Endothelial cell of umbilical vein (primary cell): ENCODE measurements around the gene BAG3. TPM values are rescaled to one million over a fixed set of nuclear protein-coding genes. Genes with fewer than 3 reads are reported as not detected.
A peak's percentile ranks its signal among the peaks of the same experiment; 100 is the strongest.

ENCODE experiments used
- BruUV-seq: library from RNA; stranded (reverse); fragments of 400-500 nt; replicated peaks from 2 replicates; lab custom pipeline; 2021; lab: Mats Ljungman, UMichigan
- CTCF ChIA-PET: fragments of 300-600, 350-600 bp; sonication (Branson Sonifier 250); formaldehyde crosslinking; loops from one replicate; lab custom pipeline; 2021; ENCODE audit warnings: antibody characterized with exemption, inconsistent platforms; lab: Charles Lee
- POLR2A ChIA-PET: fragments of 300-600, 350-600 bp; sonication (Branson Sonifier 250); formaldehyde crosslinking; loops from one replicate; lab custom pipeline; 2021; ENCODE audit warnings: antibody characterized with exemption, inconsistent platforms; lab: Charles Lee
- DNase-seq: peaks from one replicate; pipeline ENCODE4 v3.0.0-alpha.2; 2011; ENCODE audit warnings: low read depth, low spot score
- FAIRE-seq: peaks from 2 replicates; lab custom pipeline; 2011; peaks lifted over from hg19 to GRCh38; lab: Jason Lieb, UNC
- H2AFZ ChIP-seq: 2 replicates; pipeline ENCODE4 v1.6.0; 2012; ENCODE audit warnings: low read depth, low read length, control low read depth, inconsistent platforms
- H3K27ac ChIP-seq: 2 replicates; pipeline ENCODE4 v1.5.1; 2011; ENCODE audit warnings: low read depth, mild to moderate bottlenecking, control low read depth, low read length, moderate library complexity; ENCODE audit not compliant: insufficient read depth
- H3K27me3 ChIP-seq, 2 experiments: 2 replicates each; pipeline versions ENCODE4 v1.6.0 to v1.6.1; 2011; ENCODE audit warnings: low read length in 2 of 2, mixed read lengths in 1 of 2; ENCODE audit not compliant: control insufficient read depth in 2 of 2, insufficient read depth in 2 of 2
- H3K36me3 ChIP-seq, 2 experiments: 2 replicates in 1 of 2; 3 replicates in 1 of 2; pipeline ENCODE4 v1.5.1; 2011; ENCODE audit warnings: low read length in 2 of 2, mild to moderate bottlenecking in 1 of 2, moderate library complexity in 1 of 2; ENCODE audit not compliant: control insufficient read depth in 2 of 2, insufficient read depth in 2 of 2; ENCODE audit errors: extremely low read depth in 1 of 2
- H3K4me1 ChIP-seq: 3 replicates; pipeline ENCODE4 v1.5.1; 2011; ENCODE audit warnings: mild to moderate bottlenecking, low read length; ENCODE audit not compliant: control insufficient read depth, insufficient read depth; ENCODE audit errors: extremely low read depth
- H3K4me2 ChIP-seq: 2 replicates; pipeline ENCODE4 v1.6.1; 2011; ENCODE audit warnings: low read length, control low read depth, mixed read lengths; ENCODE audit not compliant: insufficient read depth
- H3K4me3 ChIP-seq, 3 experiments: fragments of 200-600 bp in 1 of 3; sonication (generic), shearing (Covaris generic) in 1 of 3; replicated peaks in 1 of 3; 2 replicates each; pipeline ENCODE4 v1.5.1; 2011 to 2016; ENCODE audit warnings: control low read depth in 3 of 3, low read length in 3 of 3, mild to moderate bottlenecking in 2 of 3, inconsistent platforms in 1 of 3, low read depth in 1 of 3, moderate library complexity in 1 of 3; ENCODE audit not compliant: insufficient read depth in 1 of 3
- H3K79me2 ChIP-seq: 2 replicates; pipeline ENCODE4 v1.6.0; 2012; ENCODE audit warnings: low read length, inconsistent platforms; ENCODE audit not compliant: control insufficient read depth, insufficient read depth
- H3K9ac ChIP-seq: replicated peaks from 2 replicates; pipeline ENCODE3; 2011; ENCODE audit warnings: low read length, control low read depth; ENCODE audit not compliant: insufficient read depth; ENCODE audit errors: extremely low read depth
- H3K9me1 ChIP-seq: replicated peaks from 3 replicates; pipeline ENCODE4 v1.6.0; 2011; ENCODE audit warnings: mild to moderate bottlenecking, low read length; ENCODE audit not compliant: control insufficient read depth, insufficient read depth; ENCODE audit errors: extremely low read depth
- H3K9me3 ChIP-seq: replicated peaks from 2 replicates; pipeline ENCODE4 v1.5.1; 2012; ENCODE audit warnings: low read length, inconsistent platforms; ENCODE audit not compliant: control insufficient read depth, insufficient read depth
- H4K20me1 ChIP-seq: replicated peaks from 2 replicates; pipeline ENCODE3; 2011; ENCODE audit warnings: mild to moderate bottlenecking, low read length; ENCODE audit not compliant: control insufficient read depth, insufficient read depth; ENCODE audit errors: extremely low read depth
- CTCF ChIP-seq, 2 donors: IDR thresholded peaks; 1 replicate in 1 of 2; 2 replicates in 1 of 2; pipeline ENCODE4 v1.5.1; 2011; ENCODE audit warnings: low read length in 2 of 2, mild to moderate bottlenecking in 2 of 2, moderate library complexity in 2 of 2, control low read depth in 1 of 2, inconsistent platforms in 1 of 2, low read depth in 1 of 2; ENCODE audit not compliant: insufficient read depth in 1 of 2; ENCODE audit errors: extremely low read depth in 1 of 2
- FOS ChIP-seq: IDR thresholded peaks from 2 replicates; pipeline ENCODE4 v1.6.1; 2011; ENCODE audit warnings: mild to moderate bottlenecking, low read length, moderate library complexity, borderline replicate concordance; ENCODE audit not compliant: insufficient read depth
- JUN ChIP-seq: IDR thresholded peaks from 2 replicates; pipeline ENCODE4 v1.6.1; 2011; ENCODE audit warnings: borderline replicate concordance, low read depth; ENCODE audit not compliant: insufficient read length, insufficient read depth
- MYC ChIP-seq: IDR thresholded peaks from one replicate; pipeline ENCODE4 v1.6.1; 2011; ENCODE audit warnings: mild to moderate bottlenecking, low read depth, low read length
- POLR2A ChIP-seq: IDR thresholded peaks from 2 replicates; pipeline ENCODE4 v1.6.1; 2012; ENCODE audit warnings: low read depth, mild to moderate bottlenecking, control low read depth, low read length
- POLR2AphosphoS5 ChIP-seq: IDR thresholded peaks from 2 replicates; pipeline ENCODE4 v1.6.1; 2012; ENCODE audit warnings: low read depth, mild to moderate bottlenecking, control low read depth, low read length, moderate library complexity; ENCODE audit not compliant: insufficient read depth
- dilution Hi-C: fragments of 300-500 bp; cut with MboI; formaldehyde crosslinking; loops from one replicate; pipeline ENCODE4 v1.15.0; 2019; ENCODE audit warnings: low sequenced_read_pairs; ENCODE audit not compliant: extremely low pct_ligation_motif_present
- intact Hi-C: fragments of 100-400 bp; cut with micrococcal nuclease; formaldehyde crosslinking; loops from one replicate; pipeline ENCODE4 v1.10.0; 2022
- polyA plus RNA-seq, 4 experiments: library from polyadenylated mRNA; depleted of rRNA in 3 of 4; stranded (reverse) in 3 of 4; unstranded in 1 of 4; fragments of >200 nt; gene quantifications; 2 replicates each; pipeline versions ENCODE4 v1.2.1 to v1.2.3, GENCODE V29; 2011 to 2012; ENCODE audit warnings: missing spikeins in 1 of 4
- total RNA-seq: library from RNA; stranded (reverse); gene quantifications from 2 replicates; pipeline ENCODE4 v1.2.3, GENCODE V29; 2021
- TF ChIP-seq, protein P1 (sequence below): IDR thresholded peaks from 2 replicates; pipeline ENCODE4 v1.6.1; 2011; ENCODE audit not compliant: insufficient read depth, insufficient read length

Gene BAG3
- total and polyA plus RNA-seq, 2 donors (not counting 3 experiments of a cell fraction or from before 2014, with no cell fraction given): 25.2 to 66.7 TPM

GRCh38 chr10:119687192-119688032, 36.2 kb downstream of the BAG3 start:
- Histone ChIP-seq H3K9me3 (no peaks in the 10 kb centered on the region), H3K9me1 (no peaks in the 10 kb centered on the region), H3K4me3 (peak overlapping the region in 2 of 3 experiments; percentile 20 to 26), H3K27me3 (no peaks in the 10 kb centered on the region), H3K36me3 (no peaks in the 10 kb centered on the region), H3K4me2 (peak overlapping the region; percentile 63), H3K9ac (peak overlapping the region; percentile 72), H4K20me1 (no peaks in the 10 kb centered on the region), H3K27ac (peak overlapping the region; percentile 88), H2AFZ (peak overlapping the region; percentile 55), H3K79me2 (no peaks in the 10 kb centered on the region), H3K4me1 (peaks cover 13% of the 10 kb centered on the region)
- FAIRE-seq (no peak), DNase-seq (peak; percentile 63)
- ChIA-PET CTCF (interaction anchor here (0.5 to 3.7 kb wide), 35 partner anchors 7 to 650 kb away, joined by 3 to 85 read pairs (median 5); partner anchors contain the start of genes BAG3, INPP5F and MCMBP), POLR2A (interaction anchor here (1.1 to 2.3 kb wide), 6 partner anchors 11 to 205 kb away, joined by 4 to 9 read pairs (median 6); partner anchors contain the start of genes BAG3, INPP5F and SEC23IP)
- TSS peak; percentile 94 for BruUV-seq
- dilution Hi-C loops: no loop called here
- TF ChIP-seq, protein P1, sequence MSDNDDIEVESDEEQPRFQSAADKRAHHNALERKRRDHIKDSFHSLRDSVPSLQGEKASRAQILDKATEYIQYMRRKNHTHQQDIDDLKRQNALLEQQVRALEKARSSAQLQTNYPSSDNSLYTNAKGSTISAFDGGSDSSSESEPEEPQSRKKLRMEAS: no peak
- TF ChIP-seq JUN: no peak
- TF ChIP-seq FOS: no peak
- TF ChIP-seq POLR2A: no peak
- no peak for TF ChIP-seq CTCF (IDR thresholded peaks at IDR 0.05; ENCODE audit: extremely low read depth in 1 of 2, insufficient read depth in 1 of 2, low read depth in 1 of 2, low read length in 2 of 2)
- no peak for TF ChIP-seq MYC
- no peak for TF ChIP-seq POLR2AphosphoS5
- intact Hi-C loops: loop anchor here (2.0 kb wide), 3 partner anchors 83 to 229 kb away; no protein-coding TSS in a partner anchor
